SK-N-SH (cell line): ENCODE results near the gene TAS2R30.

Experiments
- GABPA ChIP-seq: IDR thresholded peaks from 2 replicates; pipeline ENCODE4 v1.4.0; 2012; ENCODE audit warnings: low read depth, mild to moderate bottlenecking
- POLR2AphosphoS5 ChIP-seq: IDR thresholded peaks from 2 replicates; pipeline ENCODE4 v1.6.1; 2012; ENCODE audit warnings: low read depth, low read length
- SMC3 ChIP-seq: IDR thresholded peaks from 2 replicates; pipeline ENCODE4 v1.6.1; 2012; ENCODE audit warnings: low read depth, low read length, improper control_type of control experiment
- TF ChIP-seq, protein P1 (sequence below): fragments of 200-600 bp; sonication (generic); IDR thresholded peaks from 2 replicates; pipeline ENCODE4 v1.6.1; 2017; ENCODE audit warnings: antibody characterized with exemption, mild to moderate bottlenecking, moderate library complexity

DNA sequence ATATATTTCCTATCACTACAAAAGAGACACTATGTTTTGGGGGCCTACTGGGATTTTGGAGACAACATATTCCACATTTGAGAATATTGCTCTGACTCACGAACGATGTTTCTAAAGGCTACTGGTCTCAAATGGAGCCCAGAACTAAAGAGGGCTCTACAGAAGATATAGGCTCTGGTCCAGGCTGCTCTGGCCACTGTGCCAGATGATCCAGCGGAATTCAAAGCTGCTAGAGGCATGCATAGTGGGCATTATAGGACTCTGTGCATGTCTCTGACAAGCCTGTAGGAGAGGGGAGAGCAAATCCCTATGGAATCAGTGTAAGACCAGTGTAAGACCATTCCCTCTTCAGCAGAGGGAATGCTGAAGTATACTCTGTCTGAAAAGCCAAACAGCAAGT, 4.1 kb downstream of the TAS2R30 start:
- TF ChIP-seq GABPA (no peak), POLR2AphosphoS5 (no peak), SMC3 (no peak)
- TF ChIP-seq, protein P1, sequence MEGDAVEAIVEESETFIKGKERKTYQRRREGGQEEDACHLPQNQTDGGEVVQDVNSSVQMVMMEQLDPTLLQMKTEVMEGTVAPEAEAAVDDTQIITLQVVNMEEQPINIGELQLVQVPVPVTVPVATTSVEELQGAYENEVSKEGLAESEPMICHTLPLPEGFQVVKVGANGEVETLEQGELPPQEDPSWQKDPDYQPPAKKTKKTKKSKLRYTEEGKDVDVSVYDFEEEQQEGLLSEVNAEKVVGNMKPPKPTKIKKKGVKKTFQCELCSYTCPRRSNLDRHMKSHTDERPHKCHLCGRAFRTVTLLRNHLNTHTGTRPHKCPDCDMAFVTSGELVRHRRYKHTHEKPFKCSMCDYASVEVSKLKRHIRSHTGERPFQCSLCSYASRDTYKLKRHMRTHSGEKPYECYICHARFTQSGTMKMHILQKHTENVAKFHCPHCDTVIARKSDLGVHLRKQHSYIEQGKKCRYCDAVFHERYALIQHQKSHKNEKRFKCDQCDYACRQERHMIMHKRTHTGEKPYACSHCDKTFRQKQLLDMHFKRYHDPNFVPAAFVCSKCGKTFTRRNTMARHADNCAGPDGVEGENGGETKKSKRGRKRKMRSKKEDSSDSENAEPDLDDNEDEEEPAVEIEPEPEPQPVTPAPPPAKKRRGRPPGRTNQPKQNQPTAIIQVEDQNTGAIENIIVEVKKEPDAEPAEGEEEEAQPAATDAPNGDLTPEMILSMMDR = no peak
